ENCODE measurements around the gene UBR7. TPM values are rescaled to one million over a fixed set of nuclear protein-coding genes. Genes with fewer than 3 reads are reported as not detected.
"Not testable (repeated sequence)": the region's sequence is repeated elsewhere in the genome, so short reads cannot be mapped to it uniquely, and the experiment has no call there.

Gene UBR7
- total RNA-seq: 10 to 100 TPM; 43.5 to 45.8 TPM

- ChIA-PET CTCF (interaction anchor here (0.7 to 2.5 kb wide), 11 partner anchors 11 to 136 kb away, joined by 3 to 13 read pairs (median 4); partner anchors contain the start of genes LYSET and MOAP1), POLR2A (interaction anchor here (0.5 kb wide), 1 partner anchor 359 kb away, joined by 3 read pairs; no protein-coding TSS in a partner anchor)
- Mint-ChIP-seq H3K27me3 (no peaks in the 10 kb centered on the region), H3K36me3 (ENCODE audit: low read depth) (peaks cover 32% of the 10 kb centered on the region), H3K9me3 (no peaks in the 10 kb centered on the region), H3K4me3 (peak within 1 kb of the TSS; percentile 79), H3K27ac (peak within 1 kb of the TSS; percentile 94), H3K4me1 (peaks cover 47% of the 10 kb centered on the region)
- DNase-seq: peak; percentile 94
These were observed at the start of gene UBR7, which contains the start of gene GON7 for GRCh38 chr14:93206793-93207467. UBR7 (plus strand) TSS chr14:93207256; CDS start chr14:93207292, 36 bp downstream. GON7 (minus strand) TSS chr14:93207065; CDS start chr14:93207037, 28 bp downstream.

GRCh38 chr14:93158349-93158748, 48.7 kb upstream of the UBR7 start:
- H3K27me3 Mint-ChIP-seq; DNase-seq; H3K36me3 Mint-ChIP-seq (ENCODE audit: low read depth); H3K4me1 Mint-ChIP-seq; H3K27ac Mint-ChIP-seq; POLR2A ChIA-PET; H3K9me3 Mint-ChIP-seq; CTCF ChIA-PET; H3K4me3 Mint-ChIP-seq: not testable (repeated sequence)

GRCh38 chr14:93159625-93160352, 47.3 kb upstream of the UBR7 start:
- not testable (repeated sequence) for H3K27ac Mint-ChIP-seq

GRCh38 chr14:93160353-93160801, 46.7 kb upstream of the UBR7 start:
- DNase-seq: peak; percentile 14
- POLR2A ChIA-PET: no interaction called here
- H3K27me3 Mint-ChIP-seq: no peaks in the 10 kb centered on the region
- no peaks in the 10 kb centered on the region for H3K4me1 Mint-ChIP-seq
- H3K9me3 Mint-ChIP-seq: no peaks in the 10 kb centered on the region
- no peaks in the 10 kb centered on the region for H3K36me3 Mint-ChIP-seq (ENCODE audit: low read depth)
- no peak overlapping the region for H3K4me3 Mint-ChIP-seq
- CTCF ChIA-PET: no interaction called here
- no peak overlapping the region for H3K27ac Mint-ChIP-seq

More at GRCh38 chr14:93159625-93160352, 47.3 kb upstream of the UBR7 start:
- H3K4me3 Mint-ChIP-seq; POLR2A ChIA-PET; H3K27me3 Mint-ChIP-seq; H3K9me3 Mint-ChIP-seq; H3K4me1 Mint-ChIP-seq; H3K36me3 Mint-ChIP-seq (ENCODE audit: low read depth): not testable (repeated sequence)
- DNase-seq: peak; percentile 17
- CTCF ChIA-PET: interaction anchor here (0.6 kb wide), 1 partner anchor 1402 kb away, joined by 5 read pairs; no protein-coding TSS in a partner anchor

GRCh38 chr14:93161411-93161940, 45.6 kb upstream of the UBR7 start:
- POLR2A ChIA-PET: no interaction called here
- no peaks in the 10 kb centered on the region for H3K4me1 Mint-ChIP-seq
- no peaks in the 10 kb centered on the region for H3K27me3 Mint-ChIP-seq
- CTCF ChIA-PET: no interaction called here
- no peak overlapping the region for H3K27ac Mint-ChIP-seq
- H3K36me3 Mint-ChIP-seq (ENCODE audit: low read depth): no peaks in the 10 kb centered on the region
- H3K4me3 Mint-ChIP-seq: no peak overlapping the region
- H3K9me3 Mint-ChIP-seq: no peaks in the 10 kb centered on the region
- DNase-seq: no peak

DNA sequence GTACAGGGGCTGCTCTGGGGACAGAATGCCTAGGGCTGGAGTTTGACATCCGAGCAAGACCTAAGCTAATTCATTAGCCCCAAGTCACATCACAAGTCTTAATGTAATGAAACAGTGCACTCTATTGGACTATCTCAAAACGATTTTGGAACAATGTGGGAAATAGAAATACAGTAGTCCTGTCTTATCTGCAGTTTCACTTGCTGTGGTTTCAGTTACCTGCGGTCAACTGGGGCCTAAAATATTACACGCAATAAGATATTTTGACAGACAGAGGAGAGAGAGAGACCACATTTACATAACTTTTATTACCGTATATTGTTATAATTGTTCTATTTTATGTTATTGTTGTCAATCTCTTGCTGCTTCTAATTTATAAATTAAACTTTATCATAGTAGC, 43.5 kb upstream of the UBR7 start:
- no peaks in the 10 kb centered on the region for H3K27me3 Mint-ChIP-seq
- H3K27ac Mint-ChIP-seq: no peak overlapping the region
- CTCF ChIA-PET: no interaction called here
- H3K4me1 Mint-ChIP-seq: no peaks in the 10 kb centered on the region
- POLR2A ChIA-PET: no interaction called here
- DNase-seq: no peak
- no peak overlapping the region for H3K4me3 Mint-ChIP-seq
- no peaks in the 10 kb centered on the region for H3K36me3 Mint-ChIP-seq (ENCODE audit: low read depth)
- H3K9me3 Mint-ChIP-seq: no peaks in the 10 kb centered on the region

DNA sequence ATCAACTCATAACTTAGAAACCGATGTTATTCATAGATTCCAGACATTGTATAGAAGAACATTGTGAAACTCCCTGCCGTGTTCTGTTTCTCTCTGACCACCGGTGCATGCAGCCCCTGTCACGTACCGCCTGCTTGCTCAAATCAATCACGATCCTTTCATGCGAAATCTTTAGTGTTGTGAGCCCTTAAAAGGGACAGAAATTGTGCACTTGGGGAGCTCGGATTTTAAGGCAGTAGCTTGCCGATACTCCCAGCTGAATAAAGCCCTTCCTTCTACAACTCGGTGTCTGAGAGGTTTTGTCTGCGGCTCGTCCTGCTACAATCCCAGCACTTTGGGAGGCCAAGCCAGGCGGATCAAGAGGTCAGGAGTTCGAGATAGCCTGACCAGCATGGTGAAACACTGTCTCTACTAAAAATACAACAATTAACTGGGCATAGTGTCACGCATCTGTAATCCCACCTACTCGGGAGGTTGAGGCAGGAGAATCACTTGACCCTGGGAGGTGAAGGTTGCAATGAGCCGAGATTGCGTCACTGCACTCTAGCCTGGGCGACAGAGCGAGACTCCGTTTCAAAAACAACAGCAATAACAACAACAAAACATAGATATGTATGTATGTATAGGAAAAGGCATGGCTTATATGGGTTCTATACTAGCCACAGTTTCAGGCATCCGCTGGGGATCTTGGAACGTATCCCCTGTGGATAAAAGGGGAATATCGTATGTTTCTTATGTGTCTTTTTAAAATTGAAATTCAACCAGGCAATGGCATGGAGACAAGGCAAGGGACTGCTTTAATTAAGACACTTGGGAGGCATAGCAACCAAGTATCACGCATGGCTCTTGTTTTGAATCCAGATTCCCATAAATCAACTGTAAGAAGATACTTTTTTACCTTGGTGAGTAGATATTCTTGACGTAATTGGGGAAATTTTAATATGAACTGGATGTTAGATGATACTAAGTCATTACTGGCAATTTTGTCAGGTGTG, 41.5 kb upstream of the UBR7 start:
- H3K27me3 Mint-ChIP-seq; CTCF ChIA-PET; POLR2A ChIA-PET; H3K36me3 Mint-ChIP-seq (ENCODE audit: low read depth); H3K4me1 Mint-ChIP-seq; DNase-seq; H3K27ac Mint-ChIP-seq; H3K4me3 Mint-ChIP-seq; H3K9me3 Mint-ChIP-seq: not testable (repeated sequence)

GRCh38 chr14:93168610-93169009, 38.4 kb upstream of the UBR7 start:
- H3K4me1 Mint-ChIP-seq; POLR2A ChIA-PET; H3K9me3 Mint-ChIP-seq; H3K27me3 Mint-ChIP-seq; H3K36me3 Mint-ChIP-seq (ENCODE audit: low read depth); H3K27ac Mint-ChIP-seq; H3K4me3 Mint-ChIP-seq; DNase-seq: not testable (repeated sequence)
- CTCF ChIA-PET: interaction anchor here (1.2 kb wide), 2 partner anchors 27 to 217 kb away, joined by 4 read pairs; no protein-coding TSS in a partner anchor

GRCh38 chr14:93169619-93170018, 37.4 kb upstream of the UBR7 start:
- H3K4me1 Mint-ChIP-seq; H3K36me3 Mint-ChIP-seq (ENCODE audit: low read depth); H3K9me3 Mint-ChIP-seq; H3K4me3 Mint-ChIP-seq; H3K27me3 Mint-ChIP-seq; H3K27ac Mint-ChIP-seq; POLR2A ChIA-PET; DNase-seq: not testable (repeated sequence)
- CTCF ChIA-PET: interaction anchor here (1.3 to 2.1 kb wide), 2 partner anchors 9 to 15 kb away, joined by 4 to 7 read pairs; partner anchors contain the start of genes LYSET and MOAP1

- H3K27me3 Mint-ChIP-seq: not testable (repeated sequence)
These were observed 36.9 kb upstream of the UBR7 start for GRCh38 chr14:93170141-93170540.

GRCh38 chr14:93171376-93171775, 35.7 kb upstream of the UBR7 start:
- H3K27ac Mint-ChIP-seq: no peak overlapping the region

More at GRCh38 chr14:93170141-93170540, 36.9 kb upstream of the UBR7 start:
- H3K9me3 Mint-ChIP-seq; H3K4me3 Mint-ChIP-seq; H3K27ac Mint-ChIP-seq; POLR2A ChIA-PET; H3K36me3 Mint-ChIP-seq (ENCODE audit: low read depth); DNase-seq; H3K4me1 Mint-ChIP-seq: not testable (repeated sequence)
- CTCF ChIA-PET: interaction anchor here (1.3 to 2.1 kb wide), 2 partner anchors 9 to 14 kb away, joined by 4 to 7 read pairs; partner anchors contain the start of genes LYSET and MOAP1

GRCh38 chr14:93173943-93174395, 33.1 kb upstream of the UBR7 start:
- ChIA-PET POLR2A (no interaction called here), CTCF (interaction anchor here (0.6 to 1.5 kb wide), 3 partner anchors 10 to 439 kb away, joined by 4 to 6 read pairs (median 5); no protein-coding TSS in a partner anchor)
- H3K27ac Mint-ChIP-seq: no peak overlapping the region
- DNase-seq: no peak
- H3K9me3 Mint-ChIP-seq: no peaks in the 10 kb centered on the region
- peaks cover 3% of the 10 kb centered on the region for H3K27me3 Mint-ChIP-seq
- H3K4me1 Mint-ChIP-seq: peaks cover 6% of the 10 kb centered on the region
- no peak overlapping the region for H3K4me3 Mint-ChIP-seq
- no peaks in the 10 kb centered on the region for H3K36me3 Mint-ChIP-seq (ENCODE audit: low read depth)

More at GRCh38 chr14:93171376-93171775, 35.7 kb upstream of the UBR7 start:
- DNase-seq: no peak
- POLR2A ChIA-PET: interaction anchor here (0.6 to 0.7 kb wide), 2 partner anchors 13 to 77 kb away, joined by 3 to 5 read pairs; no protein-coding TSS in a partner anchor
- Mint-ChIP-seq H3K4me1 (no peaks in the 10 kb centered on the region), H3K36me3 (ENCODE audit: low read depth) (no peaks in the 10 kb centered on the region), H3K9me3 (no peaks in the 10 kb centered on the region), H3K27me3 (peaks cover 3% of the 10 kb centered on the region), H3K4me3 (no peak overlapping the region)
- CTCF ChIA-PET: interaction anchor here (2.1 kb wide), 1 partner anchor 13 kb away, joined by 7 read pairs; the partner anchor contains the start of genes LYSET and MOAP1

All from activated CD4-positive, alpha-beta T cell treated with anti-CD3 and anti-CD28 coated beads, Interleukin-2, amount 10 ng/mL, durations not matched to agents 7 days and 5 days (primary cell).